IPS DF 4.7 (cell line): ENCODE data around the gene STPG4.

Experiments used
- DNase-seq: peaks from one replicate; pipeline ENCODE4 v3.0.0-alpha.2; 2013; ENCODE audit warnings: low spot score; ENCODE audit errors: extremely low read depth

The STPG4 gene

DNA sequence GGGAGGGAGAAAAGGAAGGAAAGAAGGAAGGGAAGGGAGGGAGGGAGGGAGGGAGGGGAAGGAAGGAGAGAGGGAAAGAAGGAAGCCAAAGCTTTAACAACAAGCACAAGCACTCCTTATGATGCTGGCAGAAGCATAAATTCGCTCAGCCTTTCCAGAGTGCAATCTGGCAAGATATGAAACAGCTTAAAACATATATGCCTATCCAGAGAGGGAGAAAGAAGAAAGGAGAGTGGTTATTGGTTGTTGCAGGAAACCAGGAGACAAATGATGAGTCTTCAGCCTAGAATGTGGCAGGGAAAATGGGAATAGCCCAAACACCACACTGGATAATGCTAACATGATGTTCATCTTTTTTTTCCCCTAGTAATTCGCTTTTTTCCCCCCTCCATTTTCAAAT is 64.0 kb downstream of the STPG4 start:
- no peak for DNase-seq

DNA sequence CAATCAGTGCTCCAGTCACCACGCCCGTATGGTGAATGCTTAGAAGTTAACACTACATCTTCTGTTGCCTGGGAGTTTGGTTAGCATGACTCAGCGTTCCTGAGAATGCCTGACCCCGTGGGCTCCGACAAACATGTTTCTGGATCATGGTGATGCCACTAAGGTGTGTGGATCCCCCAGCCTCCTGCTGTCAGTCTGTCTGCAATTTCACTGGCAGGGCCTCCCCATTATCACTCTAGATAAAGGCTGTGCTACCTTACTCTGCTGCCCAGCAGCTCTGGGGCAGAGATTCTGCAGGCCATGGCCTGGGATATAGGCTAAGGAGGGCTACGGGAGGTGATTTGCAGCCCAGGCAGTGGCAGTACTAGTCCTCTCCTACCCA is 66.0 kb downstream of the STPG4 start:
- no peak for DNase-seq

DNA sequence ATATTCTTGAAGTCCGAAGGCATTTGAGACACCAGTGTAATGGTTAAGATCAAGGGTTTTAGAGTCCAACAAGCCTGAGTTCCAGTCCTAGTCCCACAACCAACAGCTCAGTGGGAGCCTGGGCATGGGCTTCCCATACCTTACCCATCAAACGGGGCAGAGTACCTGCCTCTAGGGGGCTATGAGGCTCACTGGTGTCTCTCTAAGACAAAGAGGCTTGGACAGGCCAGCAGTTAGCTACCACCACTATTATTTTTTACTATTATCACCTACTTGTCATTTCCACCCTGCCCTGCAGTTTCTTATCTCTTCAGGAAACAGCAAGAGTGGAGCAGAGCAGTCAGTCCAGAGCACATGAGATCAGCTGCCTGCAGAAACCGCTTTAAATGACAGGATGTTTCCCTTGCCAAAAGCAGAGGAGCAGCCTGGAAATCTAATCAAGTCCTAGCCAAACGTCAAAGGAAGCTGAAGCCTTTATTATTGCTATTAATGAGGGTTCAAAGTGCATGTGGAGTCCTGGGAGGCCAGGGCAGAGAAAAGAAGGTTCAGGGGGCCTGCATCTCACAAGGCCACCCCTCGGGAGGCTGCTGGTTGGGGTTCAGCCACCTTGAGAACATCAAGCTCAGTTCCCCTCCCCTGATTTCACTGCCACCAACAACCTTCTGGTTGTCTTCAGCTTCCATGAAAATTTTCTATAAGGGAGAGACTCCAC is 66.6 kb downstream of the STPG4 start:
- no peak for DNase-seq

DNA sequence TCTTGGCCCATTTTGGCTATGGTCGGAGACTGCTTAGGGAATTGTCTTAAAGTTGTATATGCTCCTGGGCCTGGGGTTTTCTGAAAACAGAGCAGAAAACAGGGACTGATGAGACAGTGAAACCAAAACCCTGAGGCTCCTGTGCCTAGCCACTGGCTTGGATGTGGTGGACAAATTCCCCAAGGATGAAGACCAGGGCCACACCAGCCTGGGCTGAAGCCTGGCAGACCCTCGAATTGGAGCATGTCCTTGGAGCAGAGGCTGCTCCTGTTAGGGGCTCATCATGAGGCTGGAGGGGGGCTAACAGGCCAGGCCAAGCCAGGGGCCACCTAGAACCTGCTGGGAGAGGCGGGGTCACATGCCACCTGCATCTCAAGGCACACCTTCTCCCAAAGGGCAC is 68.1 kb downstream of the STPG4 start:
- no peak for DNase-seq

DNA sequence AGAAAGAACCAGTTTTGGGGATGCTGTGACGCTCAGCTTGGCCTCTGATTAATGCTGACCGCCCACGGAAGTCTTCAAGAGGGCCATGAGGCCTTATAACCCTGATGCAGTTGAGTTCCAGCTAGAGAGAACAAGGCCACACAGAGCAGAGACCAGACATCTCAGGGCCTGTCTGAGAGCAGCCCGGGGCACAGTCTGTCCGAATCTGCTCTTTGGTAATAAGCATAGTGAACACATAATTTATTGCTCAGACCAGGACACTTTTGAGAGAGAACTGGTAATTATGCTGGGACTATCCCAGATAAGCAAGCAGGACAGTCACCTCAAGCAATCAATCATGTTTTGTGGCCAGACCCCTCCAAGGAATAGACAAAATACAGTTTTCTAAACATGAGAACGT is 68.5 kb downstream of the STPG4 start:
- no peak for DNase-seq

DNA sequence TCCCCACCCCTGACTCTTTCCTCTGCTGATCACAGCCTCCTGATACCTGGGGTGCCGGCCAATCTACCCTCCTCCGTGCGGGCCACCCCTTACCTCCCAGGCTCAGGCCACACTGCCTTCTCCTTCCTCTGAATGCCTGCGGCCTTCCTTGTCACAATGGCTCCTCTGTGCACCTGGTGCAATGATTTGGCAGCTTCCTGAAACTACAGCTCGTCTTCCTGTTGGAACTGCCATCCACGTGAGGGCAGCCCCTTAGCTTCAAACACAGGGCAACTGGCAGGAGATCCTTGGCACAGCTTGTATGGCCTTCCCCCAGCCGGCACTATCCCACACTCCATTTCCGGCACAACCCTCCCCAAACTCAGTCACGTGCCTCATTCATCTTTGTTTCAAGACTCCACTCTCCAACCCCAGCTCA is 69.0 kb downstream of the STPG4 start:
- DNase-seq: no peak

DNA sequence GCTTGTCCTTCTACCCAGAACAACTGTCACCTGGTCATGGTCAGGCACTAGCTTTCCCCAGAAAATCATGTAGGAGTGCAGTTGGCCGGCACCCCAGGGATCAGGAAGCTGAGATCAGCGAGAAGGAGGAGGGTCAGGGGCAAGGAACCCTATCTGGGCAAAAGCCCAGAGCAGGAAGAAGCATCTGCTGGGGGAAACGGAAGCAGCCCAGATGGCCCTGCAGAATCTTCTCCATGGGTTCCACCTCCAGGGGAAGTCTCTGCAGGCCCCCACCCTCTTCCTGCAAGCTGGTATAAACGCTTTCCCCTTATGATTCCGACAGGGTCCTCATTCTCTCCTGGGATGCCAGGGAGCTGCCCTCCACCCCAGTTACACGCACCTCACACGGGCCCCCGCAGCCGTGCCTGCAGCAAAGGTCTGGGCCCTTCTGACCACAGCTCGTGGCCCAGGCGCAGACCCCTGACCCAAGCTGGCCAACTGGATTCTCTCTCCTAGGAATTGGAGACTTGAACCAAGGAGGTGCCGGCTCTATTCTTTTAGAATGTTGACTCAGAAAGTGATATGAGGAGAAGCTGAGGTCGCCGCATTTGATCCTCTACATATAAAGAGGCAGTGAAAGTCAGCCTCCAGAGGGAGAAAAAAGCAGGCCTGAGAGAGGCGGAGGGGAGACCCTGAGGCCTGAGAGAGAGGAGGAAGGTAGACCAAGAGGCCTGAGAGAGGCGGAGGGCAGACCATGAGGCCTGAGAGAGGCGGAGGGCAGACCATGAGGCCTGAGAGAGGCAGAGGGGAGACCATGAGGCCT is 71.0 kb downstream of the STPG4 start:
- DNase-seq: no peak

DNA sequence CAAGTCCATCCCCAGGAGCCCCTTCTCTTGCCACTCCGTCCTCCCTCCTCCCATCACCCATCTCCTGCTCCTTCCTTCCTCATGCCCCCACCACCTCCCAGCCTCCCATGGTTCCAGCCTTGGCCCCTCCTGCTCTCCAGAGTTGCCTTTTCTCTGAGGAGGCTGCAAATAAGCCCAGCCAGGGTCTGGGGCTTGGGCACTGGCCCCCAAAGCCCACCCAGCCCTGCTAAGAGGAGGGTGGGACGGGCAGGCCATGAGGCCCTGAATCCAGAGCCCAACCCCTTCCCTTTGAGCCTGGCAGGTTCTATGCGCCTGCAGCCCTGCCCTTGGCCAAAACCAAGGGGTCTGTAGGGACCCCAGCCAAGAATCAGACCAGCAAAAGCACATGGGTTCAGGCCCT is 71.6 kb downstream of the STPG4 start:
- DNase-seq: no peak

DNA sequence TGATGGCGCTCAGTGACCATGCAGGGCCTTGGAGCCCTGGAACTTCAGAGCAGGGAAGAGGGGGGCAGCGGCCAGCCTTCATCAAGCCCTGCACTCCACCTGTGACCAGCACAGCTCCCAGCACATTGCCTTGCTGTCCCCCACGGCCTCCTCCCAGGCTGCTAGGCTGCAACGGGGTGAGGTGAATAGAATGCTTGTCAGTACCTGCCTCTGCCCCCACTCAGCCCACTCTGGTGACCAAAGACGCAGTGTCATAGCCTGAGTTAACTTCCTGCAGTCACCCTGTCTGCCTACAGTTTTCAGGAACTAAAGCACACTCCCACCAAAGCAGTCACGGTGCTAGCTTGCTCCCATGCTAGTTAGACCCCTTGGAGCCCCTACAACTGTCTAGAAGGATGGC is 72.1 kb downstream of the STPG4 start:
- no peak for DNase-seq

DNA sequence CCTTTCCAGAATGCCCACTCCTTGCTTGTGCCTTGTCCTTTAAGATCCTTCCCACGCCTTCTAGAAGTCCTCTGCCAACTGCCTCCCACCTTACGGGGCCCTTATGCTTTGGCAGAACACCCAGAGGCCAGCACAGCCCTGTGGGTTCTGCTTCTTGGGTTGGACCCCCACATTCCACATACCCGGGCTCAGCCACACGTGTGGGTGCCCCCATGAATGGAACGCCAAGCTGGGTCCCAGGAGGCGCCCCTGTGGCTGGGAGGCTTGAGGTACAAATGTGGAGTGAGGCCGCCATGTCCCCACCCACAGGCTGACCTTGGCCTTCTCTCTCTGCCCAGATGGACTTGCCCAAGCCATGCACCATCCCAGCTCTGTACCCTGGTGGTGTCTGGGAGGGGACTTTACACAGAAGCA is 74.2 kb downstream of the STPG4 start:
- no peak for DNase-seq

DNA sequence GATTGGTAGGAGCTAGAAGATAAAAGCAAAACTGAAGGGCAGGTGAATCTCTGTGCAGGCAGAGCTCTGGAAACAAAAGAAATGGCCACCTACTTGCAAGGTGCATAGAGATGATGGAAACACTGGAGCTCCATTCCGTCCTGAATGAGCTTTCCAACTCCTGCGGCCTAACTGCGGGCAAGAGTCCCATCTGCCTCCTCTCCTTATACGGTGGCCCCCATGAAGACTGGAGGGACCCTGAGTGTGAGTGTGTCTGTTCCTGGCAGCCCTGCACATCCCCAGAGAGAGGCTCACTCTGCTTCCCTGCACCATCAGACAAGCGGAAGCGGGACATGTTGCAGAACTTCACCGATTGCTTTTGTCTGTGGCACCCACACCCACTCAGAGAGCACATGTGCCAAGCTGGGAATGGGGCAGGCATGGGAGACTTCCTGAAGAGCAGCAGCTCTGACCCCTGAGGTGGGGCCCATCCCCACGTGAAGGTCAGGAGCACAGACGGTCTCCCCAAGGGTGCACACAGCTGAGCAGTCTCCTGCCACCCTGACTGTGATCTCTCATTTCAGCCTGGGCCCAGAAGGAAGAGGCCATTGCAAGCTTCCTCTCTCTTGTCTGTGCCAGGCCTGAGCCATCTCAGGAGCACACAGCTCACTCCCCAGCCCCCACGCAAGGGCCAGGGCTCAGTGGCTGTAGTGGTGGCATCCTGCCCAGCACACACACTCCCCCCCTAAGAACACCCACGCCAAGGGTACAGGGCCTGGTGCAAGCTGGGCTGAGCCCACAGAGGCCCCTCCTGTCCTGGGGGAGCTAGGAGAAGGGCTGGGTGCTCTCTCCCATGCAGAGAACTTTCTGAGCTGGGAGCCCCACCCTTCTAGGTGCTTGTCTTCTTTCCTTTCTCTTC is 75.3 kb downstream of the STPG4 start:
- no peak for DNase-seq

DNA sequence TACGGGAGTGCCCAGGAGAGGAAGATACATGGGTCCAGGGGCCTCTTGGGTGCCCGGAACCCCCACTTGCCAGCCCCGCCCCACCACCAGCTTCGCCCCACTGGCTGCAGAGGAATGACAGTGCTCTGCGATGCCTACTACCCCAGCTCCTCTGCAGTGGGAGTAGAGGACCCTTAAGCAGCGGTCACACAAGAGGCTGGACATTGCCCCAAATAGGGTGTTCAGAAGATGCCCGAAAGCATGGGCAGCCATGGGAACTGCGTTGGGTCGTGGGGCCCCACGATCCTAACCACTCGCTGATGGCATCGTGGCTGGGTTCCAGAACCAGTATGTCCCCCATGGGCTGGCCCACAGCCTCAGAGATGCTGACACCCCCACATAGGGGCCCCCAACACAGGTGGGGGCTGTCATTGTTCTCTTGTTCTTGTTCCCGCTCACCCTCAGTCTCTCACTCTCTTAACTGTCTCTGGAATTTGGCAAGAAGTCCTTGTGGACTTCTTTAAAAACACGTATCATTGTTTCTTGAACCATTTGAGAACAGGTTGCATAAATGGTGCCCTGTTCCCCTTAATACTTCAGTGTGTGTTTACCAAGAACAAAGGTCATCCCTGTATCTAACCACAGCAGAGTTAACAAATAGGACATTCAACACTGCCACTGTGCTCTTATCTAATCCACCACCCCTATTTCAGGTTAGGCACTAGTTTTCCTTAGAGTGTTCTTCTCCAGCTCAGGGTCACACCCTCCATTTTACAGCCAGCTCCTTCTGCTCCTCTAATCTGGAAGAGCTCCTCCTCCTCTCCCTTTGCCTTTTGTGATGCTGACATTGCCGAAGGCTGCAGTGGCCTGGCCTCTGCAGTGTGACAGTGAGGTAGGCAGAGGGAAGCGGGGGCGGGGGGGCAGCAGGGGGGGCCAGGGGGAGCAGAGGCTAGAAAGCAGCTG is 76.3 kb downstream of the STPG4 start:
- no peak for DNase-seq

DNA sequence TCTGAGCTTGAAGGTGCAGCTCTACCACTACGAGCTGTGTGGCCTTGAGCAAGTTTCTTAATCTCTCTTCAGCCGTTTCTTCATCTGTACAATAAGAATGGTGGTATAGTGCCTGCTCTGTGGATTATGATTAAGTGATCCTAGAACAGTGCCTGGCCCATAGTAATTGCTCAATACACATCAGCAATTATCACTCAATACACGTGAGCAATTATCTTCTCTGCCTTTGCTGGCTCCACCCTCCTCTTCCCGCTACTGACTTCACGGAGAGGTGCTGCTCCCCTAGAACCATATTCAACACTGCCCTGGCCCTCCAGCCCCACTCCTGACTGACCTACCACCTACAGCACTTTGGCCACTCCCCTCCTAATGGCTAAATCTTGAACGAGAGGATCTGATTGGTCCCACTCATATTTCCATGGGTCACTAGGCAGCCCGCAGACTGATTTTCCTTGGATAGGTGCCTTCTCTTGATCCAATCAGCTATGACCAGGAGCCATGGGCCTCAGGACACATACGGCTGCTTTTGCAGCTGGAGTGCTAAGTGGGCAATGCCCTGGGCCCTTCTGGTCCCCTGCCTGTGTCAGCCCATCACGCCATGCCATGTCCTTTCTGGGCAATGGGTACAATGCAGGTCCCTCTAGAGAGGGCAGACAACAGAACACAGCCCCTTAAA is 77.5 kb downstream of the STPG4 start:
- no peak for DNase-seq

DNA sequence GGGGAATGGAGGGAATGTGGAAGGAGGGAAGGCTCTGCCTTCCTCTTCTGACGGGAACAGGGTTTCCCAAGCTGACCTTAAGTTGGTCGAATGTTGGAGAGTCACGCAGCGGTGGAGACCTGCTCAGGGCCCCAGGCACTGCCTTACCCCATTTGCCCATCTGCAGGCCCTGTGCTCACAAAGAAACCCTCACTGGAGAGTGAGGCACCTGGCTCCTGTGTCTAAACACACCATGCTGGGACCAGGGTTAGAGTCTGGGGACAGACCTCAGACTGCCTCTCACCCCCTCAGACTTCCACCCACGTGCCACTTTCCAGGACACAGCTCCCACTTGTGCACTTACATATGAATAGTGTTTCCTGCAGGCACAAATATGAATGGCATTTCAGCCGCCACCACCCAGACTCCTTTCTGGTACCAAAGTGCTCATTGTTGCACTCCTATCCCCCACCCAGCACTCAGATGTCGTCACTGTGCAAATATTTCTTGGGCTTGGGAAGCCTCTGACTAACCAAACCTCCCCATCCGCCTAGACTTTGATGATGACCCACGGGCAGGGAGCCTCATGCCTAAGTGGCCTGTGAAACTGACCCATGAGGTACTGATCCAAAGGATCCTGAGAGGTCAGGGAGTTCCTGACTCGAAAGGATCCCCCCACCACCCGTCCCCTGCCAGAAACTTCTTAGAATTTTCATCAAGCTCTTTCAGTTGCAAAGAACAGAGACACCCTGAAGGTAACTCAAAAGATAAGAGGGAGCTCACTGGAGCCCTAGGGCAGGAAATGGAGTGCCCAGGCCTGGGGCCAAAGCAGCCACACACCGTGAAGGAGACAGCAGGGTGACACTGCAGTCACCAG is 78.3 kb downstream of the STPG4 start:
- no peak for DNase-seq

DNA sequence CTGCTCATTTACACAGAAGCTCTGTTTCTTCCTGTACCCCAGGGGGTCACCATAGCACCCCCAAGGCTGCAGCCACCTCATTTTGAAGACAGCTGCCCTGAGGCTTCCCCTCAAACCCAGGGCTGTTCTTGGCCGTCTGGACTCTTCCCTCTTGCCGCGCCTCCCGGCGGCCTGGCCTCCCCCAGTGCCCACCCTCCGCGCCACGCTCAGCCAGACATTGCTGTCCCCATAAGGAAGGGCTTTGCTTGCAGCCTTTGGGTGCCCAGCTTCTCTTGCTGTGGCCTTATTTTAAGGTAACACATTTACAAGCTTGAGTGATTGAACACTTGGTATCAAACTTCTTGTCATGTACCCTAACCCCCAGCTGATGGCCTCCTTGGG is 79.0 kb downstream of the STPG4 start:
- no peak for DNase-seq

DNA sequence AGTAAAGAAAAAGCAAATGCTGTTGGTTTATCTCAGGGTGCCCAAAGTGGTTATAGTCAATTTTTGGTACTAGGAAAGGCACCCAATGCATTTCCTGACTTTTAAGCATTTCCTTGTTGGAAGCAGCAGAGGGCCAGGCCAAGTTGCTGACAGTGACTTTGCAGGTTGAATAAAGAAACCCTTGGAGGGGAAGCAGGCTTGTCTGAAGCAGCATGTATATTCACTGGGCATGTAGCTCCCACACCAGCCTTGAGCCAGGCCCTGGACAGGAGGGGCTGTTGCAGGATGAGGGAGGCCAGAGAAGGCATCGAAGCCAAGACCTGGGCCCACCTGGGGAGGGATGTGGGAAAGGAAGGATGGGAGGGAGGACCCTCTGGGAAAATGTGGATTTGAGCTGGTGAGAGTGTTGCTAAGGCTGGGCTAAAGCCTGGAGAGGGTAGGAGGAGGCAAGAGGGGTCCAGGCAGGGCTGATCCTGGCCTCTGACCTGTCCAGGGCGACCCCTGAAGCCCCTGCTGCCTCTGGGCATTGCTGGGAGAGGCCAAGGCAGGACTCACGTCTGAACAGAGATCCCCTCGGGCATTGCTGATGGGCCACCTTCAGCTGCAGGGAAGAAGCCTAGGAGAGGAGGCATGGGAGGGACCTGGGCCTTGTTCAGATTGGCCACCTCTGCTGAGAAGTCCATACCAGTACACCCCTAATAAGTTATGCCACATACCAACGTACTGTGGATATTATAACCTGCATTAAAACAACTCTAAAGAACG is 79.6 kb downstream of the STPG4 start:
- DNase-seq: no peak

DNA sequence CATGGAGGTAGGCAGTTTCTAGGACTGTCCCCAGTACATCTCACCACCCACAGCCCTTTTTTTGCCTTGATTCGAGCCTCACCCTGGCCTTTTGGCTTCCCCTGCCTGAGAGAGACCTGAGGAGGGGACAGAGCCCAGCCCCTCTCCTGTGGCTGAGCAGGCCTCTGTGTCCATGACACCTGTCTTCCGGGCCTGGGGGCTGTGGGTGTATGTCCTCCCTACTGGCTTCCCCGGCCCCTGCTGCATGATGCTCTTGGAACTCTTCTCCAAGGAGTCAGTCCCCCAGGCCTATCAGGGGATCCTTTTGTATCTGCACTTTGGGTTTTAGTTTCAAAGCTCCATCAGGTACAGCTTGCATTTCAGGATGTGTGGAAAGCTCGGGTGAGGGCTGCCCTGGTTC is 80.4 kb downstream of the STPG4 start:
- no peak for DNase-seq

DNA sequence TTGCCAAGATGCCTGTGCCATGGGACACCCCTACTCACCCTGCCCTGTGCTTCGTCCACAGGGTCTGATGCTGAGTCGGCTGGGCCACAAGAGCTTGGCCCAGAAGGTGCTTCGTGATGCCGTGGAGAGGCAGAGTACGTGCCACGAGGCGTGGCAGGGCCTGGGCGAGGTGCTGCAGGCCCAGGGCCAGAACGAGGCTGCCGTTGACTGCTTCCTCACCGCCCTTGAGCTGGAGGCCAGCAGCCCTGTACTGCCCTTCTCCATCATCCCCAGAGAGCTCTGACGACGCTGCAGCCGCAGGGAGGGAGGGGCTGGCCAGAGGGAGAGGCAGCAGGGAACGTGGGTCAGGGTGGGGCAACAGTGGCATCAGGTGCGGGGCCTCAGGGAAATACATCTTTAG is 81.5 kb downstream of the STPG4 start:
- DNase-seq: no peak

DNA sequence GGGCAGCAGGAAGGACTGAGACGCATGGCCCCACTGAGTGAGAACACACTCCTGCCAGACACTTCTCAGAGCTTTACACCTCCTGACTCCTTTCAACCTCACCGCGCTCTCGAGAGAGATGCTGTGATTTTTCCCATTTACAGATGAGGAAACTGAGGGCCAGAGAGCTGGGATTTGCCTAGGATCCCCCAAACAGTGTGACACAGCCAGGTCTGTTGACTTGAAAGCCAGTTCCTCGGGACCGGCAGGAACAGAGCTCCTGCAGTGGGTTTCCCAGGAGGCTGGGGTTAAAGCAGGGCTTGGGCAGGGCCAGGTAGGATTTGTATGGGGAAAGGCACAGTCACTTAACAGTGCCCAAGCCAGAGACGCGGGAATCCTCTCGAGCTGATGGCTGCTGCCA is 81.9 kb downstream of the STPG4 start:
- DNase-seq: no peak
